Lung microvascular endothelial cell (primary cell): Measurements from ENCODE around the gene TMEM169. TPM values are rescaled to one million over a fixed set of nuclear protein-coding genes. Genes with fewer than 3 reads are reported as not detected.
A peak's percentile ranks its signal among the peaks of the same experiment; 100 is the strongest.
"Not testable (repeated sequence)": the region's sequence is repeated elsewhere in the genome, so short reads cannot be mapped to it uniquely, and the experiment has no call there.

Experiments
- DNase-seq, 2 donors: peaks; one replicate each; pipeline versions ENCODE4 v3.0.0 to v3.0.0-alpha.2; 2010; ENCODE audit warnings: low read depth in 2 of 2
- total RNA-seq: library from RNA; depleted of rRNA; stranded (reverse); fragments of >200 nt; gene quantifications from 2 replicates; pipeline ENCODE4 v1.2.1, GENCODE V29; 2014

The TMEM169 gene
- total RNA-seq, 1 donor from 2014 or later, result 0.40 TPM

GRCh38 chr2:216071111-216071851 is 10.4 kb upstream of the TMEM169 start:
- DNase-seq, result no peak

- DNase-seq, result no peak
These were observed 9.2 kb upstream of the TMEM169 start for GRCh38 chr2:216072473-216072872.

GRCh38 chr2:216073773-216074172 is 7.9 kb upstream of the TMEM169 start:
- no peak for DNase-seq

GRCh38 chr2:216074380-216074779 is 7.3 kb upstream of the TMEM169 start:
- no peak for DNase-seq

- DNase-seq, result no peak
These were observed 6.9 kb upstream of the TMEM169 start for GRCh38 chr2:216074794-216075193.

- no peak for DNase-seq
These were observed 5.9 kb upstream of the TMEM169 start for GRCh38 chr2:216075510-216076485.

- peak in 1 of 2 donors; percentile 39 for DNase-seq
These were observed 2.9 kb upstream of the TMEM169 start for GRCh38 chr2:216078776-216079175.

GRCh38 chr2:216080048-216080447 is 1.7 kb upstream of the TMEM169 start:
- not testable (repeated sequence) for DNase-seq

GRCh38 chr2:216081012-216081411 is 707 bp upstream of the TMEM169 start:
- no peak for DNase-seq

GRCh38 chr2:216082117-216082711 is 495 bp downstream of the TMEM169 start:
- no peak for DNase-seq

GRCh38 chr2:216082805-216083204 is 1.1 kb downstream of the TMEM169 start:
- DNase-seq, result no peak

- no peak for DNase-seq
These were observed 2.0 kb downstream of the TMEM169 start for GRCh38 chr2:216083464-216084281.

- no peak for DNase-seq
These were observed 2.8 kb downstream of the TMEM169 start for GRCh38 chr2:216084547-216084946.

- no peak for DNase-seq
These were observed 4.6 kb downstream of the TMEM169 start for GRCh38 chr2:216086207-216086893.

GRCh38 chr2:216090369-216090786 is 8.7 kb downstream of the TMEM169 start:
- DNase-seq, result no peak

- DNase-seq, result no peak
These were observed 10.9 kb downstream of the TMEM169 start for GRCh38 chr2:216092646-216093045.

- DNase-seq, result no peak
These were observed 13.0 kb downstream of the TMEM169 start for GRCh38 chr2:216094701-216095100.

- no peak for DNase-seq
These were observed 17.0 kb downstream of the TMEM169 start for GRCh38 chr2:216098421-216099334.

- DNase-seq, result no peak
These were observed 19.4 kb downstream of the TMEM169 start for GRCh38 chr2:216101109-216101508.
